Gastroesophageal sphincter (tissue), 4 donors: Measurements from ENCODE around the gene GPRC5D. TPM values are rescaled to one million over a fixed set of nuclear protein-coding genes. Genes with fewer than 3 reads are reported as not detected.

Experiments
- ATAC-seq: fragments of 150-250 bp; one replicate; pipeline ENCODE4 v1.9.1; 2016; ENCODE audit warnings: mild to moderate bottlenecking, moderate library complexity
- H3K27ac ChIP-seq, 4 donors: fragments of 200-600 bp; sonication (generic) in 3 of 4; 1 replicate in 3 of 4; 2 replicates in 1 of 4; pipeline ENCODE4 v1.5.1; 2016 to 2019
- H3K27me3 ChIP-seq: fragments of 200-600 bp; sonication (generic); one replicate; pipeline ENCODE4 v1.5.1; 2019
- H3K36me3 ChIP-seq, 2 donors: fragments of 200-600 bp; sonication (generic); one replicate each; pipeline ENCODE4 v1.5.1; 2019; ENCODE audit warnings: control low read depth in 1 of 2
- H3K4me1 ChIP-seq, 3 donors: fragments of 200-600 bp; sonication (generic); 1 replicate in 2 of 3; 2 replicates in 1 of 3; pipeline ENCODE4 v1.5.1; 2016 to 2019; ENCODE audit warnings: control low read depth in 2 of 3
- H3K4me3 ChIP-seq, 2 donors: fragments of 200-600 bp; sonication (generic); one replicate each; pipeline ENCODE4 v1.5.1; 2019; ENCODE audit warnings: mild to moderate bottlenecking in 1 of 2, moderate library complexity in 1 of 2
- H3K9me3 ChIP-seq, 3 donors: fragments of 200-600 bp; sonication (generic); one replicate each; pipeline ENCODE4 v1.5.1; 2017 to 2019; ENCODE audit warnings: control low read depth in 2 of 3
- CTCF ChIP-seq, 4 experiments: fragments of 200-600 bp in 2 of 4; fragments of 450-650 bp in 2 of 4; sonication (generic) in 1 of 4; IDR thresholded peaks; one replicate each; pipeline ENCODE4 v1.5.1; 2017 to 2019; ENCODE audit warnings: antibody characterized with exemption in 4 of 4, mild to moderate bottlenecking in 2 of 4, moderate library complexity in 2 of 4
- EP300 ChIP-seq: sonication (generic); formaldehyde crosslinking; IDR thresholded peaks from one replicate; pipeline ENCODE4 v1.6.1; 2017; ENCODE audit warnings: antibody characterized with exemption, mild to moderate bottlenecking
- POLR2A ChIP-seq, 2 donors: fragments of 450-650 bp; IDR thresholded peaks; one replicate each; pipeline ENCODE4 v1.6.1; 2017; ENCODE audit warnings: antibody characterized with exemption in 2 of 2, mild to moderate bottlenecking in 2 of 2, moderate library complexity in 1 of 2
- POLR2AphosphoS5 ChIP-seq: sonication (generic); formaldehyde crosslinking; IDR thresholded peaks from one replicate; pipeline ENCODE4 v1.6.1; 2017; ENCODE audit warnings: antibody characterized with exemption
- WGBS, 2 donors: methylation state at CpG; one replicate each; pipeline ENCODE4 v1.1.5; 2018; ENCODE audit warnings: low coverage in 1 of 2; 5-methylcytosine and 5-hydroxymethylcytosine counted together
- total RNA-seq, 4 donors: library from RNA; depleted of rRNA; stranded (reverse); fragments of >200 nt; gene quantifications; one replicate each; pipeline ENCODE4 v1.1.0, GENCODE V29; 2016

The GPRC5D gene
- total RNA-seq, 4 donors from 2014 or later, result not detected

- Histone ChIP-seq H3K36me3 (no peaks in the 10 kb centered on the region), H3K4me1 (no peaks in the 10 kb centered on the region), H3K9me3 (no peaks in the 10 kb centered on the region), H3K4me3 (no peak overlapping the region), H3K27ac (no peak overlapping the region), H3K27me3 (no peaks in the 10 kb centered on the region)
- TF ChIP-seq EP300 (no peak), POLR2AphosphoS5 (no peak), CTCF (IDR thresholded peaks at IDR 0.05) (no peak), POLR2A (IDR thresholded peaks at IDR 0.05) (no peak)
- no peak for ATAC-seq
- WGBS, 2 donors, result 66 to 79% methylated on average over 3 to 4 of the region's 4 CpGs
Observed at GRCh38 chr12:12954356-12954755, 2.4 kb upstream of the GPRC5D start.

GRCh38 chr12:12951504-12951903, 466 bp downstream of the GPRC5D start:
- no peak for ATAC-seq
- H3K9me3 ChIP-seq, result no peaks in the 10 kb centered on the region
- no peaks in the 10 kb centered on the region for H3K27me3 ChIP-seq
- WGBS, 2 donors, result 89 to 90% methylated on average over 1 of the region's 1 CpG
- H3K36me3 ChIP-seq, result no peaks in the 10 kb centered on the region
- no peak overlapping the region for H3K4me3 ChIP-seq
- no peak overlapping the region for H3K27ac ChIP-seq
- TF ChIP-seq POLR2AphosphoS5 (no peak), CTCF (IDR thresholded peaks at IDR 0.05) (no peak), POLR2A (IDR thresholded peaks at IDR 0.05) (no peak), EP300 (no peak)
- H3K4me1 ChIP-seq, result no peaks in the 10 kb centered on the region

- H3K36me3 ChIP-seq, result no peaks in the 10 kb centered on the region
- H3K27ac ChIP-seq, result no peak overlapping the region
- no peaks in the 10 kb centered on the region for H3K27me3 ChIP-seq
- H3K4me1 ChIP-seq, result peaks cover 0 to 8% (median 0%) of the 10 kb centered on the region in 3 donors
- no peak for ATAC-seq
- no peak for TF ChIP-seq CTCF (IDR thresholded peaks at IDR 0.05)
- TF ChIP-seq POLR2A (IDR thresholded peaks at IDR 0.05), result no peak
- no peak for TF ChIP-seq EP300
- no peak for TF ChIP-seq POLR2AphosphoS5
- H3K9me3 ChIP-seq, result no peaks in the 10 kb centered on the region
- 68 to 81% methylated on average over 3 to 4 of the region's 4 CpGs for WGBS, 2 donors
- no peak overlapping the region for H3K4me3 ChIP-seq
Observed at GRCh38 chr12:12947902-12948301, 4.1 kb downstream of the GPRC5D start.

- Histone ChIP-seq H3K27ac (no peak overlapping the region), H3K9me3 (no peaks in the 10 kb centered on the region), H3K4me3 (no peak overlapping the region), H3K36me3 (no peaks in the 10 kb centered on the region), H3K27me3 (no peaks in the 10 kb centered on the region), H3K4me1 (peaks cover 0 to 8% (median 0%) of the 10 kb centered on the region in 3 donors)
- ATAC-seq, result no peak
- WGBS, 2 donors, result 71 to 84% methylated on average over 5 to 6 of the region's 7 CpGs
- TF ChIP-seq POLR2AphosphoS5 (no peak), EP300 (no peak), POLR2A (IDR thresholded peaks at IDR 0.05) (no peak), CTCF (IDR thresholded peaks at IDR 0.05) (no peak)
Observed at GRCh38 chr12:12946686-12947355, 5.1 kb downstream of the GPRC5D start.

- Histone ChIP-seq H3K4me3 (no peak overlapping the region), H3K27ac (no peak overlapping the region), H3K36me3 (no peaks in the 10 kb centered on the region), H3K4me1 (peaks cover 0 to 8% (median 0%) of the 10 kb centered on the region in 3 donors), H3K9me3 (no peaks in the 10 kb centered on the region), H3K27me3 (no peaks in the 10 kb centered on the region)
- no peak for TF ChIP-seq CTCF (IDR thresholded peaks at IDR 0.05)
- no peak for TF ChIP-seq EP300
- no peak for TF ChIP-seq POLR2A (IDR thresholded peaks at IDR 0.05)
- TF ChIP-seq POLR2AphosphoS5, result no peak
- ATAC-seq, result no peak
Observed at GRCh38 chr12:12945591-12945990, 6.4 kb downstream of the GPRC5D start.
